Liver (tissue), 9 donors: ENCODE measurements around the gene RAET1E. TPM values are rescaled to one million over a fixed set of nuclear protein-coding genes. Genes with fewer than 3 reads are reported as not detected.

Source experiments
- DNase-seq: peaks from one replicate; pipeline ENCODE4 v3.0.0-alpha.2; 2017; ENCODE audit warnings: low spot score
- H3K27ac ChIP-seq, 2 donors: one replicate each; pipeline ENCODE4 v1.7.0; 2013; ENCODE audit warnings: inconsistent platforms in 2 of 2, low read length in 2 of 2, control low read depth in 1 of 2, low read depth in 1 of 2, mild to moderate bottlenecking in 1 of 2
- H3K27me3 ChIP-seq, 4 donors: one replicate each; pipeline versions ENCODE4 v1.6.1 to v1.7.0; 2013; ENCODE audit warnings: low read length in 3 of 4, inconsistent platforms in 1 of 4, mild to moderate bottlenecking in 1 of 4, moderate library complexity in 1 of 4; ENCODE audit not compliant: control insufficient read depth in 4 of 4, insufficient read depth in 4 of 4
- H3K36me3 ChIP-seq, 4 donors: one replicate each; pipeline versions ENCODE4 v1.6.1 to v1.7.0; 2013; ENCODE audit warnings: low read length in 3 of 4, mild to moderate bottlenecking in 3 of 4, low read depth in 1 of 4, moderate library complexity in 1 of 4; ENCODE audit not compliant: control insufficient read depth in 4 of 4, insufficient read depth in 3 of 4
- H3K4me1 ChIP-seq, 4 donors: one replicate each; pipeline versions ENCODE4 v1.6.1 to v1.7.0; 2013; ENCODE audit warnings: low read length in 3 of 4, mild to moderate bottlenecking in 3 of 4, moderate library complexity in 1 of 4; ENCODE audit not compliant: control insufficient read depth in 4 of 4, insufficient read depth in 4 of 4
- H3K4me3 ChIP-seq, 3 donors: one replicate each; pipeline versions ENCODE4 v1.6.1 to v1.7.0; 2013; ENCODE audit warnings: low read length in 3 of 3, control low read depth in 1 of 3, low read depth in 1 of 3, mild to moderate bottlenecking in 1 of 3
- H3K9ac ChIP-seq, 2 donors: one replicate each; pipeline ENCODE4 v1.7.0; 2013; ENCODE audit warnings: low read length in 2 of 2, mild to moderate bottlenecking in 2 of 2, moderate library complexity in 2 of 2, control low read depth in 1 of 2, low read depth in 1 of 2
- H3K9me3 ChIP-seq, 4 donors: one replicate each; pipeline versions ENCODE4 v1.6.1 to v1.7.0; 2013; ENCODE audit warnings: low read length in 3 of 4; ENCODE audit not compliant: control insufficient read depth in 4 of 4
- EGR1 ChIP-seq, 2 donors: IDR thresholded peaks; 2 replicates each; pipeline ENCODE4 v1.6.1; 2016 to 2018; ENCODE audit warnings: antibody characterized with exemption in 2 of 2, low read depth in 2 of 2
- FOXA1 ChIP-seq: IDR thresholded peaks from 2 replicates; pipeline ENCODE4 v1.6.1; 2016; ENCODE audit warnings: antibody characterized with exemption
- FOXA2 ChIP-seq: IDR thresholded peaks from 2 replicates; pipeline ENCODE4 v1.6.1; 2016; ENCODE audit warnings: antibody characterized with exemption
- GABPA ChIP-seq, 2 donors: IDR thresholded peaks in 1 of 2; conservative IDR thresholded peaks in 1 of 2; 2 replicates each; pipeline ENCODE4 v1.6.1; 2016; ENCODE audit warnings: antibody characterized with exemption in 2 of 2, mild to moderate bottlenecking in 1 of 2, moderate library complexity in 1 of 2
- HNF4A ChIP-seq, 2 donors: conservative IDR thresholded peaks; 2 replicates each; pipeline ENCODE4 v1.6.1; 2016; ENCODE audit warnings: antibody characterized with exemption in 2 of 2, mild to moderate bottlenecking in 2 of 2
- HNF4G ChIP-seq: IDR thresholded peaks from 2 replicates; pipeline ENCODE4 v1.6.1; 2016; ENCODE audit warnings: antibody characterized with exemption
- JUND ChIP-seq, 2 donors: IDR thresholded peaks; 2 replicates each; pipeline ENCODE4 v1.6.1; 2016; ENCODE audit warnings: antibody characterized with exemption in 2 of 2
- NR2F2 ChIP-seq: IDR thresholded peaks from 2 replicates; pipeline ENCODE4 v1.6.1; 2016; ENCODE audit warnings: antibody characterized with exemption
- RAD21 ChIP-seq, 2 donors: IDR thresholded peaks; 2 replicates each; pipeline ENCODE4 v1.6.1; 2016; ENCODE audit warnings: antibody characterized with exemption in 2 of 2, mild to moderate bottlenecking in 2 of 2
- RXRA ChIP-seq, 2 donors: IDR thresholded peaks; 2 replicates each; pipeline ENCODE4 v1.6.1; 2017 to 2018; ENCODE audit warnings: antibody characterized with exemption in 2 of 2, mild to moderate bottlenecking in 1 of 2
- SP1 ChIP-seq: IDR thresholded peaks from 2 replicates; pipeline ENCODE4 v1.6.1; 2018; ENCODE audit warnings: antibody characterized with exemption, mild to moderate bottlenecking
- TAF1 ChIP-seq: conservative IDR thresholded peaks from 2 replicates; pipeline ENCODE4 v1.6.1; 2016; ENCODE audit warnings: antibody characterized with exemption, mild to moderate bottlenecking
- YY1 ChIP-seq: IDR thresholded peaks from 2 replicates; pipeline ENCODE4 v1.6.1; 2016; ENCODE audit warnings: antibody characterized with exemption, mild to moderate bottlenecking
- WGBS: extraction: QIAGEN DNeasy Blood & Tissue Kit; methylation state at CpG from one replicate; pipeline ENCODE4 v1.1.7; 2013; 5-methylcytosine and 5-hydroxymethylcytosine counted together
- polyA plus RNA-seq, 2 donors: library from polyadenylated mRNA; stranded (reverse) in 1 of 2; unstranded in 1 of 2; fragments of 200-250 nt in 1 of 2; fragments of >200 nt in 1 of 2; fragmentation: Nextera tagmentation in 1 of 2; extraction: Ambion mirVana in 1 of 2; gene quantifications; one replicate each; pipeline versions ENCODE4 v1.2.1 to v1.2.3, GENCODE V29; 2013 to 2015
- total RNA-seq, 2 donors: library from RNA; depleted of rRNA; stranded (reverse); fragments of >200 nt; gene quantifications; one replicate each; pipeline ENCODE4 v1.2.3, GENCODE V29; 2014
- TF ChIP-seq, protein P1 (sequence below): IDR thresholded peaks from 2 replicates; pipeline ENCODE4 v1.6.1; 2016; ENCODE audit warnings: antibody characterized with exemption
- TF ChIP-seq, protein P2 (sequence below): fragments of 150-350 bp; IDR thresholded peaks from 2 replicates; pipeline ENCODE4 v1.5.1; 2017; ENCODE audit warnings: improper control_type of control experiment, low read depth, low read length; ENCODE audit not compliant: missing input control
- TF ChIP-seq, protein P3 (sequence below): IDR thresholded peaks from 2 replicates; pipeline ENCODE4 v1.6.1; 2016; ENCODE audit warnings: antibody characterized with exemption
- TF ChIP-seq, protein P4 (sequence below): IDR thresholded peaks from 2 replicates; pipeline ENCODE4 v1.6.1; 2016; ENCODE audit warnings: antibody characterized with exemption
- TF ChIP-seq, protein P5 (sequence below): IDR thresholded peaks from 2 replicates; pipeline ENCODE4 v1.6.1; 2016; ENCODE audit warnings: antibody characterized with exemption, mild to moderate bottlenecking
- donor health status: healthy.
- donor health status: healthy.
- donor health status: healthy.
- donor health status: healthy.
- donor health status: healthy.

The RAET1E gene
- total and polyA plus RNA-seq, 4 donors, result not detected

DNA sequence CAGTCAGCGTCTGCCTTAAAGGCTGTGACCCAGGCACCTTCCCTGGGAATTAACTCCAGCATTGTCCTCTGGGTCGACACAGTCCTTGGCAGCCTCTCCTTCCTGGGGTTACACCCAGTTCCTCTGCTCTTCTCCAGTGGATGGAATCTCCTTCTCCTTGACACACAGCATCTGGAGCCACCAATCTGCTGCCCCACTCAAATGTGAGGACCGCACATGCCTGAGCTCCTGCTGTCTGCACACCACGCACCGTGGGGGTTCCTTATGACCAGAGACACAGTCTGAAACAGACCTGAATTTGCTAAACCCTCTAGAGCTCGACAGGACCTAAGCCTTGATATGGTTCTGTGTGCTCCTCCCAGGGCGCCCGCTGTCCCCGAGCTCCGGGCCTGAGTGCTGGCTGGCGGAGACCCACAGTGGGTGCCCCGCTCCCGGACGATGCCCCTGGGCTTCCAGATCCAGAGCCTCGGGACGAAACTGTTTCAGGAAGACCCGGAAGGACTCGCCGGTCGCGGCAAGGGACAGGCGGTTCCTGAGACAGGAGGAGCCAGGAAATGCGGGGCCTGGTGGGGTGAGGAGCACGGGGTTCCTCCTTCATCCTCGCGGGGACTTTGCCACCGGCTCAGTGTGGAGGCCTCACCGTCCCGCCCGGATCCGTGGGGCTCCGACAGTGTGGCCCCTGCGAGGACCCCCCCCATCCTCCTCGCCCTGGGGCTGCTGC lies 27.5 kb upstream of the RAET1E start (continued):
- TF ChIP-seq, protein P1, sequence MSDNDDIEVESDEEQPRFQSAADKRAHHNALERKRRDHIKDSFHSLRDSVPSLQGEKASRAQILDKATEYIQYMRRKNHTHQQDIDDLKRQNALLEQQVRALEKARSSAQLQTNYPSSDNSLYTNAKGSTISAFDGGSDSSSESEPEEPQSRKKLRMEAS, result no peak
- TF ChIP-seq NR2F2, result no peak

DNA sequence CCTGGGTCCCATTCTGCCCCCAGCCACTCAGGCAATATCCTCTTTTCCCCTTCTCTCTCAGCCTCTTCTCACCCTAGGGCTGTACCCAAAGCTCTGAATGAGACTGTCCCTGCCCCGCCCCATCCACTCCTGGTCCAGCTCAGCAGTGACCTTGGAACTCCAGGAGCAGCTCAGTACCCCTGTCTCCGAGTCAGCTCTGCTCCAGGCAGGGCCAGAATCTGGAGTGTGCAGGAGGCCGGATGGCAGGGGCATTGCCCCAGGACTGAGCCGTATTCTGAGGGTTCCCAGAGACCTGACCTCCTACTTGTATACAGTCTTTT lies 27.0 kb upstream of the RAET1E start:
- DNase-seq, result peak; percentile 29
- H3K27ac ChIP-seq, result no peak overlapping the region

DNA sequence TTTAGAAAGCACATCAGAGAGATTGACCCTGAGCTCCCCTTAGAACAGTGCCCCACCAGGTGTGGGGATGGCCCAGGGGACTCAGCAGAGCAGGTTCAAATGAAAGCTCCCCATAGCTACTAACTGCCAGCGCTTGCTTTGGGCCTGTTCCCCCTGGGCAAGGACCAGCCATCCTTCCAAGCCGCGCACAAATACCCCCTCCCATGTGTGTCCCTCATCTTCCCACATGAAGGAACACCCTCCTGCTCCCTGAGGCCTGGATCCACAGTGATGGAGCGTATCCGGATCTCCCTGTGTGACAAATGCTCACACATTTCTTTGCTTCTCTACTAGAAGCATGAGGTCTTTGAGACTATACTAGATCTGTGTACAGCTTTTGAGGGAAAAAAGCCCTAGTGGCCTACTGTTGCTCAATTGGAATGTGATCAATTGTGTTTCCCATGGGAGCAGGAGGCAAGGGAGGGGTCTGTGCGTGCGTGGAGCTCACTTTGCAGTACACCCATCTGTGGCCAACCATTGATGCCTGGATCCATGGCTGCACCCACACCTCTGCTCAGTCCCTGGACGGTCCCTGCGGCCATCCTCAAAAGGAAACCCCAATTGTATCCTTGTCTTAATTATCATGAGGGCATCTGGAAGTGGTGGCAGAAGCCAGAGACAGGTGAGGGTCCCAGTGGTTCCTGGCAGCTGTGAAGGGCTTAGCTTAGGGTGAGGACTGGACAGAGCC lies 26.5 kb upstream of the RAET1E start:
- DNase-seq, result peak; percentile 24
- WGBS, result 90% methylated on average over 9 of the region's 9 CpGs
- no peak overlapping the region for H3K9ac ChIP-seq
- no peaks in the 10 kb centered on the region for H3K9me3 ChIP-seq
- no peak overlapping the region for H3K27ac ChIP-seq
- H3K4me3 ChIP-seq, result no peak overlapping the region
- no peaks in the 10 kb centered on the region for H3K36me3 ChIP-seq
- peaks cover 0 to 2% (median 0%) of the 10 kb centered on the region in 4 donors for H3K27me3 ChIP-seq
- H3K4me1 ChIP-seq, result peaks cover 0 to 23% (median 15%) of the 10 kb centered on the region in 4 donors
- TF ChIP-seq GABPA (IDR thresholded peaks at IDR 0.05 in 1 of 2, conservative IDR thresholded peaks at IDR 0.05 in 1 of 2) (no peak), JUND (IDR thresholded peaks at IDR 0.05) (no peak), RAD21 (IDR thresholded peaks at IDR 0.05) (no peak), SP1 (no peak), EGR1 (IDR thresholded peaks at IDR 0.05; ENCODE audit: low read depth in 2 of 2) (no peak), HNF4G (no peak), NR2F2 (no peak), HNF4A (conservative IDR thresholded peaks at IDR 0.05) (no peak), FOXA1 (no peak), TAF1 (no peak)
- TF ChIP-seq, protein P1, result no peak
- TF ChIP-seq, protein P2, sequence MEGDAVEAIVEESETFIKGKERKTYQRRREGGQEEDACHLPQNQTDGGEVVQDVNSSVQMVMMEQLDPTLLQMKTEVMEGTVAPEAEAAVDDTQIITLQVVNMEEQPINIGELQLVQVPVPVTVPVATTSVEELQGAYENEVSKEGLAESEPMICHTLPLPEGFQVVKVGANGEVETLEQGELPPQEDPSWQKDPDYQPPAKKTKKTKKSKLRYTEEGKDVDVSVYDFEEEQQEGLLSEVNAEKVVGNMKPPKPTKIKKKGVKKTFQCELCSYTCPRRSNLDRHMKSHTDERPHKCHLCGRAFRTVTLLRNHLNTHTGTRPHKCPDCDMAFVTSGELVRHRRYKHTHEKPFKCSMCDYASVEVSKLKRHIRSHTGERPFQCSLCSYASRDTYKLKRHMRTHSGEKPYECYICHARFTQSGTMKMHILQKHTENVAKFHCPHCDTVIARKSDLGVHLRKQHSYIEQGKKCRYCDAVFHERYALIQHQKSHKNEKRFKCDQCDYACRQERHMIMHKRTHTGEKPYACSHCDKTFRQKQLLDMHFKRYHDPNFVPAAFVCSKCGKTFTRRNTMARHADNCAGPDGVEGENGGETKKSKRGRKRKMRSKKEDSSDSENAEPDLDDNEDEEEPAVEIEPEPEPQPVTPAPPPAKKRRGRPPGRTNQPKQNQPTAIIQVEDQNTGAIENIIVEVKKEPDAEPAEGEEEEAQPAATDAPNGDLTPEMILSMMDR, result no peak
- TF ChIP-seq, protein P3, sequence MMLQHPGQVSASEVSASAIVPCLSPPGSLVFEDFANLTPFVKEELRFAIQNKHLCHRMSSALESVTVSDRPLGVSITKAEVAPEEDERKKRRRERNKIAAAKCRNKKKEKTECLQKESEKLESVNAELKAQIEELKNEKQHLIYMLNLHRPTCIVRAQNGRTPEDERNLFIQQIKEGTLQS, result no peak
- TF ChIP-seq, protein P4, sequence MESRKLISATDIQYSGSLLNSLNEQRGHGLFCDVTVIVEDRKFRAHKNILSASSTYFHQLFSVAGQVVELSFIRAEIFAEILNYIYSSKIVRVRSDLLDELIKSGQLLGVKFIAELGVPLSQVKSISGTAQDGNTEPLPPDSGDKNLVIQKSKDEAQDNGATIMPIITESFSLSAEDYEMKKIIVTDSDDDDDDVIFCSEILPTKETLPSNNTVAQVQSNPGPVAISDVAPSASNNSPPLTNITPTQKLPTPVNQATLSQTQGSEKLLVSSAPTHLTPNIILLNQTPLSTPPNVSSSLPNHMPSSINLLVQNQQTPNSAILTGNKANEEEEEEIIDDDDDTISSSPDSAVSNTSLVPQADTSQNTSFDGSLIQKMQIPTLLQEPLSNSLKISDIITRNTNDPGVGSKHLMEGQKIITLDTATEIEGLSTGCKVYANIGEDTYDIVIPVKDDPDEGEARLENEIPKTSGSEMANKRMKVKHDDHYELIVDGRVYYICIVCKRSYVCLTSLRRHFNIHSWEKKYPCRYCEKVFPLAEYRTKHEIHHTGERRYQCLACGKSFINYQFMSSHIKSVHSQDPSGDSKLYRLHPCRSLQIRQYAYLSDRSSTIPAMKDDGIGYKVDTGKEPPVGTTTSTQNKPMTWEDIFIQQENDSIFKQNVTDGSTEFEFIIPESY, result no peak

More for the DNA sequence above, 27.0 kb upstream of the RAET1E start:
- 74% methylated on average over 4 of the region's 4 CpGs for whole genome bisulfite sequencing
- Histone ChIP-seq H3K4me1 (peaks cover 0 to 23% (median 15%) of the 10 kb centered on the region in 4 donors), H3K4me3 (no peak overlapping the region), H3K9ac (no peak overlapping the region), H3K27me3 (peaks cover 0 to 2% (median 0%) of the 10 kb centered on the region in 4 donors), H3K36me3 (no peaks in the 10 kb centered on the region), H3K9me3 (no peaks in the 10 kb centered on the region)
- no peak for TF ChIP-seq GABPA (IDR thresholded peaks at IDR 0.05 in 1 of 2, conservative IDR thresholded peaks at IDR 0.05 in 1 of 2)
- TF ChIP-seq, protein P1, result no peak
- TF ChIP-seq EGR1 (IDR thresholded peaks at IDR 0.05; ENCODE audit: low read depth in 2 of 2), result no peak
- TF ChIP-seq FOXA1, result no peak
- no peak for TF ChIP-seq TAF1
- TF ChIP-seq NR2F2, result no peak
- no peak for TF ChIP-seq FOXA2
- TF ChIP-seq YY1, result no peak
- TF ChIP-seq, protein P5, sequence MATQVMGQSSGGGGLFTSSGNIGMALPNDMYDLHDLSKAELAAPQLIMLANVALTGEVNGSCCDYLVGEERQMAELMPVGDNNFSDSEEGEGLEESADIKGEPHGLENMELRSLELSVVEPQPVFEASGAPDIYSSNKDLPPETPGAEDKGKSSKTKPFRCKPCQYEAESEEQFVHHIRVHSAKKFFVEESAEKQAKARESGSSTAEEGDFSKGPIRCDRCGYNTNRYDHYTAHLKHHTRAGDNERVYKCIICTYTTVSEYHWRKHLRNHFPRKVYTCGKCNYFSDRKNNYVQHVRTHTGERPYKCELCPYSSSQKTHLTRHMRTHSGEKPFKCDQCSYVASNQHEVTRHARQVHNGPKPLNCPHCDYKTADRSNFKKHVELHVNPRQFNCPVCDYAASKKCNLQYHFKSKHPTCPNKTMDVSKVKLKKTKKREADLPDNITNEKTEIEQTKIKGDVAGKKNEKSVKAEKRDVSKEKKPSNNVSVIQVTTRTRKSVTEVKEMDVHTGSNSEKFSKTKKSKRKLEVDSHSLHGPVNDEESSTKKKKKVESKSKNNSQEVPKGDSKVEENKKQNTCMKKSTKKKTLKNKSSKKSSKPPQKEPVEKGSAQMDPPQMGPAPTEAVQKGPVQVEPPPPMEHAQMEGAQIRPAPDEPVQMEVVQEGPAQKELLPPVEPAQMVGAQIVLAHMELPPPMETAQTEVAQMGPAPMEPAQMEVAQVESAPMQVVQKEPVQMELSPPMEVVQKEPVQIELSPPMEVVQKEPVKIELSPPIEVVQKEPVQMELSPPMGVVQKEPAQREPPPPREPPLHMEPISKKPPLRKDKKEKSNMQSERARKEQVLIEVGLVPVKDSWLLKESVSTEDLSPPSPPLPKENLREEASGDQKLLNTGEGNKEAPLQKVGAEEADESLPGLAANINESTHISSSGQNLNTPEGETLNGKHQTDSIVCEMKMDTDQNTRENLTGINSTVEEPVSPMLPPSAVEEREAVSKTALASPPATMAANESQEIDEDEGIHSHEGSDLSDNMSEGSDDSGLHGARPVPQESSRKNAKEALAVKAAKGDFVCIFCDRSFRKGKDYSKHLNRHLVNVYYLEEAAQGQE, result no peak
- TF ChIP-seq HNF4G, result no peak
- no peak for TF ChIP-seq RAD21 (IDR thresholded peaks at IDR 0.05)
- no peak for TF ChIP-seq JUND (IDR thresholded peaks at IDR 0.05)
- no peak for TF ChIP-seq RXRA (IDR thresholded peaks at IDR 0.05)
- TF ChIP-seq HNF4A (conservative IDR thresholded peaks at IDR 0.05), result no peak
